ENCODE measurements around the gene INTS1. TPM values are rescaled to one million over a fixed set of nuclear protein-coding genes. Genes with fewer than 3 reads are reported as not detected.

INTS1 gene
- polyA plus RNA-seq, 2 of the 4 experiments (the other 2 are of a cell fraction) = 14.6 to 48.1 TPM

DNA sequence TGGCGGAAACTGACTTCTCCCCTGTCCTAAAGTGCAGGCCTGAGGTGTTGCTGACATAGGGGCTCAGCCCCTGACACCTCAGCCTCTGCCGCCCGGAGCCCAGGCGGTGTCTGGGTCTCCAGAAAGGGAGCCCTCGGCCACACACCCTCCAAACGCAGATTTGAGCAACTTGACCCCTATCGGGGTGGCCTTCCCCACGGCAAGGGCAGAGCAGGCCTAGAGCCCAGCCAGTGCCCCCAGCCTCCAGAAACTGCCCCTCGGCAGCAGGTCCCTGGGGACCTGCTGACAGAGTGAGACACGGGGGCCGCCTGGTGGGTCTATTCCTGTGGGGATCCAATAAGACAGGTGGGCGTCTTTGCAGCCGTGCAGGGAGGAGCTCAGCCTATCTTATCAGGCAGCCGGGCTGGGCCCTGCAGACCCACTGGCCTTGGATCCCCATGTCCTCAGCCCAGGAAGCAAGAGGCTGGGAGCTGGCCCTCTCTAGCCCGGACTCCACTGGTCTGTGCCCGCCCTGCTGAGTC is 40.8 kb upstream of the INTS1 start:
- ATAC-seq (peak; percentile 4 to 13; a peak in 5 of 6 replicates), DNase-seq (ENCODE audit: low read depth in 1 of 2, low spot score in 1 of 2) (peak in 1 of 2 experiments; percentile 70), FAIRE-seq (no peak)
- Histone ChIP-seq H3K4me2 (no peak overlapping the region), H3K4me3 (no peak overlapping the region), H3K9me3 (no peaks in the 10 kb centered on the region), H3K4me1 (peaks cover 81% of the 10 kb centered on the region), H3K27ac (peak overlapping the region; percentile 97 to 98)
- POLR2A ChIA-PET = interaction anchor here (4.3 kb wide), 1 partner anchor 11 kb away, joined by 24 read pairs; the partner anchor contains the start of gene TMEM184A
- TF ChIP-seq TFCP2L1 (CRISPR knock-in tag; IDR thresholded peaks at IDR 0.05) = peak; percentile 2; the same call in 1 of the 2 replicates
- peak; percentile 13 for TF ChIP-seq FOSB (CRISPR knock-in tag; IDR thresholded peaks at IDR 0.05)
- TF ChIP-seq TP53 (CRISPR knock-in tag; IDR thresholded peaks at IDR 0.05) = peak; percentile 42; the same call in 1 of the 2 replicates
- TF ChIP-seq HDAC2 (IDR thresholded peaks at IDR 0.05) = no peak
- TF ChIP-seq JUN (IDR thresholded peaks at IDR 0.05) = 0 out of 5 replicates have a peak, but pooled peaks of 1 of the 2 experiments have one; percentile 5
- no peak for TF ChIP-seq ZNF302 (CRISPR knock-in tag; IDR thresholded peaks at IDR 0.05)
- peak; percentile 16; the same call in 1 of the 2 replicates for TF ChIP-seq HOXA7 (CRISPR knock-in tag; IDR thresholded peaks at IDR 0.05)
- TF ChIP-seq, protein P1, sequence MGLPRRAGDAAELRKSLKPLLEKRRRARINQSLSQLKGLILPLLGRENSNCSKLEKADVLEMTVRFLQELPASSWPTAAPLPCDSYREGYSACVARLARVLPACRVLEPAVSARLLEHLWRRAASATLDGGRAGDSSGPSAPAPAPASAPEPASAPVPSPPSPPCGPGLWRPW (IDR thresholded peaks at IDR 0.05) = no peak
- CTCF ChIA-PET = interaction anchor here (0.6 to 18.4 kb wide), 8 partner anchors 8 to 39 kb away, joined by 3 to 204 read pairs (median 5); partner anchors contain the start of gene TMEM184A
- 75% methylated on average over 2 of the region's 16 CpGs for WGBS (ENCODE audit: missing lambda C conversion rate)

DNA sequence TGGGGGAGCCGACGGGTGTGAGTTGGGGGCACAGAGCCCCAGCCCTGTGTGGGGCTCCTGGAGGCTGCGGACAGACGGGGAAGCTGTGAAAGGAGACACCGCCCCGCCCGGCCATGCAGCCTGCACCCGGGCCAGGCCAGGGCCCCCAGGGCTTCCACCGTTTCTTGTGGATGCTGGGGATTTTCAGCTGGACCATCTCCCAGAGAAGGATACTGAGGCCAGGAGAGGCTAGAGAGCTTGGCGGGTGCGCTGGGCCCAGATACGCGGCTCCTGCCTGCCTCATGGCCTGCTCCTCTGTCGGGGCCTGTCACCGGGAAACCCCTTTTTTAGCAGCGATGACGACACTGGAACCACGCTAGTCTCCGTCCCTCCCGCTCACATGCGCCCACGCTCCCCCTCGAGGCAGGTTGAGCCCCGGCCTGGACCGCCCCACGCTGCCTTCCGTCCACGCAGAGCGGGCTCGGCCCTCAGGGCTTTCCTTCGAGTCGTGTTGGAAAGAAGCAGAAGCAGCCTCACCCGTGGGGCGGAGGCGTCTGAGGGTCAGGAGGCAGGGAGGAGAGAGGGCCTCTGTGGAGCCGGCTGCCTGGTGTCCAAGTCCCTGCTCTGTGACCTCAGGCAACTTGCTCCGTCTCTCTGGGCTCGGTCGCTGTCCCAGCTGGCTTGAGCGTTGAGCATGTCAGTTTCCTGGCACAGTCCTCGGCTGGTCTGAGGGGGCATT is 40.1 kb upstream of the INTS1 start:
- WGBS (ENCODE audit: missing lambda C conversion rate) = 70% methylated on average over 40 of the region's 41 CpGs
- Histone ChIP-seq H3K4me3 (no peak overlapping the region), H3K4me1 (peaks cover 88% of the 10 kb centered on the region), H3K27ac (peak overlapping the region; percentile 97 to 98), H3K4me2 (no peak overlapping the region), H3K9me3 (no peaks in the 10 kb centered on the region)
- POLR2A ChIA-PET = interaction anchor here (4.3 kb wide), 1 partner anchor 11 kb away, joined by 24 read pairs; the partner anchor contains the start of gene TMEM184A
- CTCF ChIA-PET = interaction anchor here (1.1 to 18.4 kb wide), 7 partner anchors 8 to 39 kb away, joined by 4 to 204 read pairs (median 5); partner anchors contain the start of gene TMEM184A
- FAIRE-seq (no peak), DNase-seq (ENCODE audit: low read depth in 1 of 2, low spot score in 1 of 2) (peak in 1 of 2 experiments; percentile 74), ATAC-seq (peak; percentile 1 to 2; a peak in 3 of 6 replicates)
- no peak for TF ChIP-seq CBX8 (IDR thresholded peaks at IDR 0.05)
- no peak for TF ChIP-seq NFE2L2 (conservative IDR thresholded peaks at IDR 0.05; ENCODE audit: low read length)
- TF ChIP-seq RARB (CRISPR knock-in tag; IDR thresholded peaks at IDR 0.05) = 0 out of 2 replicates have a peak, but pooled peaks have one; percentile 40
- 0 out of 2 replicates have a peak, but pooled peaks have one; percentile 77 for TF ChIP-seq FOSB (CRISPR knock-in tag; IDR thresholded peaks at IDR 0.05)
- no peak for TF ChIP-seq CHD2 (IDR thresholded peaks at IDR 0.05; ENCODE audit: low read length, partially characterized antibody)
- TF ChIP-seq ZC3H11A (IDR thresholded peaks at IDR 0.05) = no peak
- TF ChIP-seq, protein P2, sequence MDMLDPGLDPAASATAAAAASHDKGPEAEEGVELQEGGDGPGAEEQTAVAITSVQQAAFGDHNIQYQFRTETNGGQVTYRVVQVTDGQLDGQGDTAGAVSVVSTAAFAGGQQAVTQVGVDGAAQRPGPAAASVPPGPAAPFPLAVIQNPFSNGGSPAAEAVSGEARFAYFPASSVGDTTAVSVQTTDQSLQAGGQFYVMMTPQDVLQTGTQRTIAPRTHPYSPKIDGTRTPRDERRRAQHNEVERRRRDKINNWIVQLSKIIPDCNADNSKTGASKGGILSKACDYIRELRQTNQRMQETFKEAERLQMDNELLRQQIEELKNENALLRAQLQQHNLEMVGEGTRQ (IDR thresholded peaks at IDR 0.05) = 0 out of 2 replicates have a peak, but pooled peaks have one; percentile 4
- TF ChIP-seq, protein P3, sequence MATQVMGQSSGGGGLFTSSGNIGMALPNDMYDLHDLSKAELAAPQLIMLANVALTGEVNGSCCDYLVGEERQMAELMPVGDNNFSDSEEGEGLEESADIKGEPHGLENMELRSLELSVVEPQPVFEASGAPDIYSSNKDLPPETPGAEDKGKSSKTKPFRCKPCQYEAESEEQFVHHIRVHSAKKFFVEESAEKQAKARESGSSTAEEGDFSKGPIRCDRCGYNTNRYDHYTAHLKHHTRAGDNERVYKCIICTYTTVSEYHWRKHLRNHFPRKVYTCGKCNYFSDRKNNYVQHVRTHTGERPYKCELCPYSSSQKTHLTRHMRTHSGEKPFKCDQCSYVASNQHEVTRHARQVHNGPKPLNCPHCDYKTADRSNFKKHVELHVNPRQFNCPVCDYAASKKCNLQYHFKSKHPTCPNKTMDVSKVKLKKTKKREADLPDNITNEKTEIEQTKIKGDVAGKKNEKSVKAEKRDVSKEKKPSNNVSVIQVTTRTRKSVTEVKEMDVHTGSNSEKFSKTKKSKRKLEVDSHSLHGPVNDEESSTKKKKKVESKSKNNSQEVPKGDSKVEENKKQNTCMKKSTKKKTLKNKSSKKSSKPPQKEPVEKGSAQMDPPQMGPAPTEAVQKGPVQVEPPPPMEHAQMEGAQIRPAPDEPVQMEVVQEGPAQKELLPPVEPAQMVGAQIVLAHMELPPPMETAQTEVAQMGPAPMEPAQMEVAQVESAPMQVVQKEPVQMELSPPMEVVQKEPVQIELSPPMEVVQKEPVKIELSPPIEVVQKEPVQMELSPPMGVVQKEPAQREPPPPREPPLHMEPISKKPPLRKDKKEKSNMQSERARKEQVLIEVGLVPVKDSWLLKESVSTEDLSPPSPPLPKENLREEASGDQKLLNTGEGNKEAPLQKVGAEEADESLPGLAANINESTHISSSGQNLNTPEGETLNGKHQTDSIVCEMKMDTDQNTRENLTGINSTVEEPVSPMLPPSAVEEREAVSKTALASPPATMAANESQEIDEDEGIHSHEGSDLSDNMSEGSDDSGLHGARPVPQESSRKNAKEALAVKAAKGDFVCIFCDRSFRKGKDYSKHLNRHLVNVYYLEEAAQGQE (IDR thresholded peaks at IDR 0.05) = peak; percentile 20; the same call in 1 of the 2 replicates
- TF ChIP-seq TP53 (CRISPR knock-in tag; IDR thresholded peaks at IDR 0.05) = peak; percentile 52; the same call in 1 of the 2 replicates
- TF ChIP-seq, protein P4, sequence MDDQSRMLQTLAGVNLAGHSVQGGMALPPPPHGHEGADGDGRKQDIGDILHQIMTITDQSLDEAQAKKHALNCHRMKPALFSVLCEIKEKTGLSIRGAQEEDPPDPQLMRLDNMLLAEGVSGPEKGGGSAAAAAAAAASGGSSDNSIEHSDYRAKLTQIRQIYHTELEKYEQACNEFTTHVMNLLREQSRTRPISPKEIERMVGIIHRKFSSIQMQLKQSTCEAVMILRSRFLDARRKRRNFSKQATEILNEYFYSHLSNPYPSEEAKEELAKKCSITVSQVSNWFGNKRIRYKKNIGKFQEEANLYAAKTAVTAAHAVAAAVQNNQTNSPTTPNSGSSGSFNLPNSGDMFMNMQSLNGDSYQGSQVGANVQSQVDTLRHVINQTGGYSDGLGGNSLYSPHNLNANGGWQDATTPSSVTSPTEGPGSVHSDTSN (IDR thresholded peaks at IDR 0.05) = peak; percentile 58
- peak; percentile 74 for TF ChIP-seq HOXA7 (CRISPR knock-in tag; IDR thresholded peaks at IDR 0.05)
- peak; percentile 19; the same call in 1 of the 2 replicates for TF ChIP-seq HOXB13 (CRISPR knock-in tag; IDR thresholded peaks at IDR 0.05; ENCODE audit: low read depth)
- no peak for TF ChIP-seq MAZ (IDR thresholded peaks at IDR 0.05; ENCODE audit: borderline replicate concordance, low read depth, low read length)
- 0 out of 2 replicates have a peak, but pooled peaks have one; percentile 38 for TF ChIP-seq HOXB5 (CRISPR knock-in tag; IDR thresholded peaks at IDR 0.05)
- TF ChIP-seq JUN (IDR thresholded peaks at IDR 0.05) = peak in 1 of 2 experiments; percentile 21; a peak in 1 of 5 replicates
- no peak for TF ChIP-seq FOSL2 (IDR thresholded peaks at IDR 0.05)
- TF ChIP-seq FOSL2 (CRISPR knock-in tag; IDR thresholded peaks at IDR 0.05) = peak; percentile 27
- TF ChIP-seq EP300 (IDR thresholded peaks at IDR 0.05) = no peak
- TF ChIP-seq, protein P5, sequence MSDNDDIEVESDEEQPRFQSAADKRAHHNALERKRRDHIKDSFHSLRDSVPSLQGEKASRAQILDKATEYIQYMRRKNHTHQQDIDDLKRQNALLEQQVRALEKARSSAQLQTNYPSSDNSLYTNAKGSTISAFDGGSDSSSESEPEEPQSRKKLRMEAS (IDR thresholded peaks at IDR 0.05) = peak; percentile 55; the same call in 1 of the 2 replicates
- TF ChIP-seq GATA3 (IDR thresholded peaks at IDR 0.05; ENCODE audit: borderline replicate concordance) = no peak
- TF ChIP-seq, protein P6, sequence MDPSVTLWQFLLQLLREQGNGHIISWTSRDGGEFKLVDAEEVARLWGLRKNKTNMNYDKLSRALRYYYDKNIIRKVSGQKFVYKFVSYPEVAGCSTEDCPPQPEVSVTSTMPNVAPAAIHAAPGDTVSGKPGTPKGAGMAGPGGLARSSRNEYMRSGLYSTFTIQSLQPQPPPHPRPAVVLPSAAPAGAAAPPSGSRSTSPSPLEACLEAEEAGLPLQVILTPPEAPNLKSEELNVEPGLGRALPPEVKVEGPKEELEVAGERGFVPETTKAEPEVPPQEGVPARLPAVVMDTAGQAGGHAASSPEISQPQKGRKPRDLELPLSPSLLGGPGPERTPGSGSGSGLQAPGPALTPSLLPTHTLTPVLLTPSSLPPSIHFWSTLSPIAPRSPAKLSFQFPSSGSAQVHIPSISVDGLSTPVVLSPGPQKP (IDR thresholded peaks at IDR 0.05; ENCODE audit: low read depth, low read length) = no peak
- TF ChIP-seq TFCP2L1 (CRISPR knock-in tag; IDR thresholded peaks at IDR 0.05) = peak; percentile 65; the same call in 1 of the 2 replicates
- TF ChIP-seq POLR2AphosphoS2 (conservative IDR thresholded peaks at IDR 0.05; ENCODE audit: low read length) = peak; percentile 29
- no peak for TF ChIP-seq HEYL (CRISPR knock-in tag; IDR thresholded peaks at IDR 0.05)

Measured in A549 (cell line).